ENCODE measurements around the gene PELI1. TPM values are rescaled to one million over a fixed set of nuclear protein-coding genes. Genes with fewer than 3 reads are reported as not detected.
"Not testable (repeated sequence)": the region's sequence is repeated elsewhere in the genome, so short reads cannot be mapped to it uniquely, and the experiment has no call there.

Gene PELI1
- total RNA-seq, 1 experiment from 2014 or later, result 53.5 TPM

DNA sequence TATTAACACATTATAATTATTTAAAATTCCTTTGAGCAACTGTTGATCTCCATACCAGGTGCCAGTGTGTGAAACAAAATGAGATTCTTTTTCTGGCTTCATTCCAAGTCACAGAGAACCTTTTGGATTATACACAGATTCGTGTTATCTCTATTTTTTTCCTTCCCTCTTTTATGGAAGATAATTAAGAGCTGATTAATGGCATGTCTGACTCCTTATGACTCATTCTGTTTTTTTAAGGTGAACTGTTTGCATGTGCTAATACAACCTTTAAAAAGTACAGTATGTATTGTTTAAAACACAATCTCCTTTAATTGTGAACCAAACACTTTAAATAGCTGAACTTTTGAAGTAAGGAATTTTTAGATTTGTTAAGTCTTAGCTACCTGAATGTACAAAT is 39.3 kb downstream of the PELI1 start:
- ATAC-seq, result no peak
- Mint-ChIP-seq H3K27me3 (ENCODE audit: low read depth) (no peaks in the 10 kb centered on the region), H3K36me3 (peaks cover 21% of the 10 kb centered on the region), H3K4me3 (no peak overlapping the region), H3K9me3 (no peaks in the 10 kb centered on the region), H3K4me1 (peaks cover 9% of the 10 kb centered on the region), H3K27ac (peak overlapping the region; percentile 67; the same call in 1 of the 2 replicates)
- POLR2A ChIA-PET, result no interaction called here
- CTCF ChIA-PET, result interaction anchor here (0.9 kb wide), 1 partner anchor 221 kb away, joined by 3 read pairs; no protein-coding TSS in a partner anchor
- no peak for TF ChIP-seq TEAD1 (CRISPR knock-in tag; IDR thresholded peaks at IDR 0.05)
- TF ChIP-seq GABPB1 (CRISPR knock-in tag; IDR thresholded peaks at IDR 0.05), result no peak
- TF ChIP-seq, protein P1, sequence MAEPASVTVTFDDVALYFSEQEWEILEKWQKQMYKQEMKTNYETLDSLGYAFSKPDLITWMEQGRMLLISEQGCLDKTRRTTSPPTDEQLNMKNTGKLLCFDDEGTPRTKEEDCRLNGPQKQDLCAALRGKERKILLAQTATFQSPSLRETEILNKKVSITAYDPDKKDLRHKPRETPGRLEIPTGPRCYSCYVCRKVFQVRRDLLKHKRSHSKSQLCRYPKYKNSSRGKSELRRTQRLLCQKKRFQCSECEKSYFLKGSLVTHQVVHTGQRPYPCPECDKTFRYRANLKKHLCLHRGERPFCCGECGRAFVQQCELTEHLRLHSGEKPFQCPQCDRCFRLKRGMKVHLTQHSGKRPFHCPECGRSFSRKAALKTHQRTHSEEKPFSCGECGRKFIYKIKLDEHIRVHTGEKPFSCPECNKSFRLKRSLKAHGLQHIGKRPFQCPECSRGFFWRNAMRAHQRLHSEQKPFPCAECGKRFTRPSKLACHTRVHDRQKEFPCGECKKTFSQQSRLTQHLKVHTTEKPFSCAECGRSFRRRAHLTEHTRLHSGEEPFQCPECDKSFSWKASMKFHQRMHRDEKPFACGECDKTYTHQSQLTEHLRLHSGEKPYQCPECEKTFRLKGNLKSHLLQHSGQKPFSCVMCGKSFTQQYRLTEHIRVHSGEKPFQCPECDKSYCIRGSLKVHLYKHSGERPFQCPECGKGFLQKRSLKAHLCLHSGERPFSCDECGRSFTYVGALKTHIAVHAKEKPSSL (CRISPR knock-in tag; conservative IDR thresholded peaks at IDR 0.05), result no peak
- no peak for TF ChIP-seq CREB1 (CRISPR knock-in tag; IDR thresholded peaks at IDR 0.05)
- TF ChIP-seq, protein P2, sequence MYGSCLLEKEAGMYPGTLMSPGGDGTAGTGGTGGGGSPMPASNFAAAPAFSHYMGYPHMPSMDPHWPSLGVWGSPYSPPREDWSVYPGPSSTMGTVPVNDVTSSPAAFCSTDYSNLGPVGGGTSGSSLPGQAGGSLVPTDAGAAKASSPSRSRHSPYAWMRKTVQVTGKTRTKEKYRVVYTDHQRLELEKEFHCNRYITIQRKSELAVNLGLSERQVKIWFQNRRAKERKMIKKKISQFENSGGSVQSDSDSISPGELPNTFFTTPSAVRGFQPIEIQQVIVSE (CRISPR knock-in tag; IDR thresholded peaks at IDR 0.05; ENCODE audit: borderline replicate concordance), result no peak
- no peak for TF ChIP-seq ZNF317 (CRISPR knock-in tag; IDR thresholded peaks at IDR 0.05; ENCODE audit: borderline replicate concordance, low read depth)
- no peak for TF ChIP-seq ZNF219 (CRISPR knock-in tag; IDR thresholded peaks at IDR 0.05; ENCODE audit: borderline replicate concordance)
- no peak for TF ChIP-seq NFATC4 (CRISPR knock-in tag; IDR thresholded peaks at IDR 0.05)
- no peak for TF ChIP-seq IRF2 (CRISPR knock-in tag; IDR thresholded peaks at IDR 0.05; ENCODE audit: borderline replicate concordance, low read depth)
- DNase-seq (ENCODE audit: low spot score), result no peak

DNA sequence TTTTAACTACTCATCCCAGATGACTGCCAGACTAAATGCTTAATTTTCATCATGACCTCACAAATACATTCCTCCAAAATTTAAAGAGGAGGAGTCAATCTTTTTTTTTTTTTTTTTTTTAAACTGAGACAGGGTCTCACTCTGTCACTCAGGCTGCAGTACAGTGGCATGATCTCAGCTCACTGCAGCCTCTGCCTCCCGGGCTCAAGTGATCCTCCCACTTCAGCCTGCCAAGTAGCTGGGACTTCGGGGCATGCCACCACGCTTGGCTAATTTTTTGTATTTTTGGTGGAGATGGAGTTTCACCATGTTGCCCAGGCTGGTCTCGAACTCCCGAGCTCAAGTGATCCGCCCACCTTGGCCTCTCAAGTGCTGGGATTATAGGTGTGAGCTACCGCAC is 41.5 kb downstream of the PELI1 start:
- H3K9me3 Mint-ChIP-seq; H3K27me3 Mint-ChIP-seq (ENCODE audit: low read depth); H3K4me3 Mint-ChIP-seq; DNase-seq (ENCODE audit: low spot score); H3K4me1 Mint-ChIP-seq; ATAC-seq; POLR2A ChIA-PET: not testable (repeated sequence)
- CTCF ChIA-PET, result interaction anchor here (1.6 kb wide), 1 partner anchor 53 kb away, joined by 3 read pairs; no protein-coding TSS in a partner anchor
- Mint-ChIP-seq H3K36me3 (peaks cover 30% of the 10 kb centered on the region), H3K27ac (peak overlapping the region; percentile 3; the same call in 1 of the 2 replicates)

DNA sequence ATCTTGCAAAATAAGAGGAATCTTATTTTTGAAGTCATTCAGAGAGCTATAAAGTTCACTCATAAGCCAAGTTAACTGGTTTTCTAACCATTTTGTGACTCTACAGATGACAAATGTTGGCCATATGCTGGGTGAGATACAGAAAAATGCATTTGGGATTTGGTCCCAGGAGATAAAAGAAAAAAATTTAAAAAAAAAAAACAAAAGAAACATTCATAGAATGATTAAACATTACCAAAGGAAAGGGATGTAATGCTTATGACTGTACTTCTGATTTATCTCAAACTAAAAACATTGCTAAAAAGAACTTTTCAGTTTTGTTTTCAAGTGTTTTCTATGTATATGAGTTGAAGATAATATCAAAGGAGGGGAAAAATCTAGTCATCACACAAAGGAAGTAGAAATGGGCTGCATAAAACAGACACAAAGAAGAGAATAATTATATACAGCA is 43.1 kb downstream of the PELI1 start:
- DNase-seq (ENCODE audit: low spot score), result no peak
- no peak overlapping the region for H3K4me3 Mint-ChIP-seq
- no peak overlapping the region; the same call in 1 of the 2 replicates for H3K27ac Mint-ChIP-seq
- ChIA-PET CTCF (interaction anchor here (0.9 to 1.1 kb wide), 2 partner anchors 18 to 227 kb away, joined by 3 read pairs; no protein-coding TSS in a partner anchor), POLR2A (interaction anchor here (0.7 kb wide), 1 partner anchor 342 kb away, joined by 3 read pairs; no protein-coding TSS in a partner anchor)
- no peaks in the 10 kb centered on the region for H3K27me3 Mint-ChIP-seq (ENCODE audit: low read depth)
- H3K4me1 Mint-ChIP-seq, result peaks cover 2% of the 10 kb centered on the region; the same call in 1 of the 2 replicates
- H3K9me3 Mint-ChIP-seq, result peaks cover 3% of the 10 kb centered on the region
- H3K36me3 Mint-ChIP-seq, result peaks cover 38% of the 10 kb centered on the region
- ATAC-seq, result no peak
- TF ChIP-seq, protein P3, sequence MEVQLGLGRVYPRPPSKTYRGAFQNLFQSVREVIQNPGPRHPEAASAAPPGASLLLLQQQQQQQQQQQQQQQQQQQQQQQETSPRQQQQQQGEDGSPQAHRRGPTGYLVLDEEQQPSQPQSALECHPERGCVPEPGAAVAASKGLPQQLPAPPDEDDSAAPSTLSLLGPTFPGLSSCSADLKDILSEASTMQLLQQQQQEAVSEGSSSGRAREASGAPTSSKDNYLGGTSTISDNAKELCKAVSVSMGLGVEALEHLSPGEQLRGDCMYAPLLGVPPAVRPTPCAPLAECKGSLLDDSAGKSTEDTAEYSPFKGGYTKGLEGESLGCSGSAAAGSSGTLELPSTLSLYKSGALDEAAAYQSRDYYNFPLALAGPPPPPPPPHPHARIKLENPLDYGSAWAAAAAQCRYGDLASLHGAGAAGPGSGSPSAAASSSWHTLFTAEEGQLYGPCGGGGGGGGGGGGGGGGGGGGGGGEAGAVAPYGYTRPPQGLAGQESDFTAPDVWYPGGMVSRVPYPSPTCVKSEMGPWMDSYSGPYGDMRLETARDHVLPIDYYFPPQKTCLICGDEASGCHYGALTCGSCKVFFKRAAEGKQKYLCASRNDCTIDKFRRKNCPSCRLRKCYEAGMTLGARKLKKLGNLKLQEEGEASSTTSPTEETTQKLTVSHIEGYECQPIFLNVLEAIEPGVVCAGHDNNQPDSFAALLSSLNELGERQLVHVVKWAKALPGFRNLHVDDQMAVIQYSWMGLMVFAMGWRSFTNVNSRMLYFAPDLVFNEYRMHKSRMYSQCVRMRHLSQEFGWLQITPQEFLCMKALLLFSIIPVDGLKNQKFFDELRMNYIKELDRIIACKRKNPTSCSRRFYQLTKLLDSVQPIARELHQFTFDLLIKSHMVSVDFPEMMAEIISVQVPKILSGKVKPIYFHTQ (CRISPR knock-in tag; IDR thresholded peaks at IDR 0.05), result no peak
- no peak for TF ChIP-seq NFYB (CRISPR knock-in tag; conservative IDR thresholded peaks at IDR 0.05; ENCODE audit: low read depth)
- TF ChIP-seq, protein P4, sequence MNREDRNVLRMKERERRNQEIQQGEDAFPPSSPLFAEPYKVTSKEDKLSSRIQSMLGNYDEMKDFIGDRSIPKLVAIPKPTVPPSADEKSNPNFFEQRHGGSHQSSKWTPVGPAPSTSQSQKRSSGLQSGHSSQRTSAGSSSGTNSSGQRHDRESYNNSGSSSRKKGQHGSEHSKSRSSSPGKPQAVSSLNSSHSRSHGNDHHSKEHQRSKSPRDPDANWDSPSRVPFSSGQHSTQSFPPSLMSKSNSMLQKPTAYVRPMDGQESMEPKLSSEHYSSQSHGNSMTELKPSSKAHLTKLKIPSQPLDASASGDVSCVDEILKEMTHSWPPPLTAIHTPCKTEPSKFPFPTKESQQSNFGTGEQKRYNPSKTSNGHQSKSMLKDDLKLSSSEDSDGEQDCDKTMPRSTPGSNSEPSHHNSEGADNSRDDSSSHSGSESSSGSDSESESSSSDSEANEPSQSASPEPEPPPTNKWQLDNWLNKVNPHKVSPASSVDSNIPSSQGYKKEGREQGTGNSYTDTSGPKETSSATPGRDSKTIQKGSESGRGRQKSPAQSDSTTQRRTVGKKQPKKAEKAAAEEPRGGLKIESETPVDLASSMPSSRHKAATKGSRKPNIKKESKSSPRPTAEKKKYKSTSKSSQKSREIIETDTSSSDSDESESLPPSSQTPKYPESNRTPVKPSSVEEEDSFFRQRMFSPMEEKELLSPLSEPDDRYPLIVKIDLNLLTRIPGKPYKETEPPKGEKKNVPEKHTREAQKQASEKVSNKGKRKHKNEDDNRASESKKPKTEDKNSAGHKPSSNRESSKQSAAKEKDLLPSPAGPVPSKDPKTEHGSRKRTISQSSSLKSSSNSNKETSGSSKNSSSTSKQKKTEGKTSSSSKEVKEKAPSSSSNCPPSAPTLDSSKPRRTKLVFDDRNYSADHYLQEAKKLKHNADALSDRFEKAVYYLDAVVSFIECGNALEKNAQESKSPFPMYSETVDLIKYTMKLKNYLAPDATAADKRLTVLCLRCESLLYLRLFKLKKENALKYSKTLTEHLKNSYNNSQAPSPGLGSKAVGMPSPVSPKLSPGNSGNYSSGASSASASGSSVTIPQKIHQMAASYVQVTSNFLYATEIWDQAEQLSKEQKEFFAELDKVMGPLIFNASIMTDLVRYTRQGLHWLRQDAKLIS (CRISPR knock-in tag; IDR thresholded peaks at IDR 0.05; ENCODE audit: borderline replicate concordance), result no peak
- TF ChIP-seq, protein P5, sequence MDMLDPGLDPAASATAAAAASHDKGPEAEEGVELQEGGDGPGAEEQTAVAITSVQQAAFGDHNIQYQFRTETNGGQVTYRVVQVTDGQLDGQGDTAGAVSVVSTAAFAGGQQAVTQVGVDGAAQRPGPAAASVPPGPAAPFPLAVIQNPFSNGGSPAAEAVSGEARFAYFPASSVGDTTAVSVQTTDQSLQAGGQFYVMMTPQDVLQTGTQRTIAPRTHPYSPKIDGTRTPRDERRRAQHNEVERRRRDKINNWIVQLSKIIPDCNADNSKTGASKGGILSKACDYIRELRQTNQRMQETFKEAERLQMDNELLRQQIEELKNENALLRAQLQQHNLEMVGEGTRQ (CRISPR knock-in tag; IDR thresholded peaks at IDR 0.05), result no peak
- TF ChIP-seq, protein P6, sequence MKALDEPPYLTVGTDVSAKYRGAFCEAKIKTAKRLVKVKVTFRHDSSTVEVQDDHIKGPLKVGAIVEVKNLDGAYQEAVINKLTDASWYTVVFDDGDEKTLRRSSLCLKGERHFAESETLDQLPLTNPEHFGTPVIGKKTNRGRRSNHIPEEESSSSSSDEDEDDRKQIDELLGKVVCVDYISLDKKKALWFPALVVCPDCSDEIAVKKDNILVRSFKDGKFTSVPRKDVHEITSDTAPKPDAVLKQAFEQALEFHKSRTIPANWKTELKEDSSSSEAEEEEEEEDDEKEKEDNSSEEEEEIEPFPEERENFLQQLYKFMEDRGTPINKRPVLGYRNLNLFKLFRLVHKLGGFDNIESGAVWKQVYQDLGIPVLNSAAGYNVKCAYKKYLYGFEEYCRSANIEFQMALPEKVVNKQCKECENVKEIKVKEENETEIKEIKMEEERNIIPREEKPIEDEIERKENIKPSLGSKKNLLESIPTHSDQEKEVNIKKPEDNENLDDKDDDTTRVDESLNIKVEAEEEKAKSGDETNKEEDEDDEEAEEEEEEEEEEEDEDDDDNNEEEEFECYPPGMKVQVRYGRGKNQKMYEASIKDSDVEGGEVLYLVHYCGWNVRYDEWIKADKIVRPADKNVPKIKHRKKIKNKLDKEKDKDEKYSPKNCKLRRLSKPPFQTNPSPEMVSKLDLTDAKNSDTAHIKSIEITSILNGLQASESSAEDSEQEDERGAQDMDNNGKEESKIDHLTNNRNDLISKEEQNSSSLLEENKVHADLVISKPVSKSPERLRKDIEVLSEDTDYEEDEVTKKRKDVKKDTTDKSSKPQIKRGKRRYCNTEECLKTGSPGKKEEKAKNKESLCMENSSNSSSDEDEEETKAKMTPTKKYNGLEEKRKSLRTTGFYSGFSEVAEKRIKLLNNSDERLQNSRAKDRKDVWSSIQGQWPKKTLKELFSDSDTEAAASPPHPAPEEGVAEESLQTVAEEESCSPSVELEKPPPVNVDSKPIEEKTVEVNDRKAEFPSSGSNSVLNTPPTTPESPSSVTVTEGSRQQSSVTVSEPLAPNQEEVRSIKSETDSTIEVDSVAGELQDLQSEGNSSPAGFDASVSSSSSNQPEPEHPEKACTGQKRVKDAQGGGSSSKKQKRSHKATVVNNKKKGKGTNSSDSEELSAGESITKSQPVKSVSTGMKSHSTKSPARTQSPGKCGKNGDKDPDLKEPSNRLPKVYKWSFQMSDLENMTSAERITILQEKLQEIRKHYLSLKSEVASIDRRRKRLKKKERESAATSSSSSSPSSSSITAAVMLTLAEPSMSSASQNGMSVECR (CRISPR knock-in tag; IDR thresholded peaks at IDR 0.05; ENCODE audit: borderline replicate concordance), result no peak

Data from WTC11 (cell line).